NCI-H1105 (cell line): ENCODE measurements around the gene UGGT2.
"Not testable (repeated sequence)": the region's sequence is repeated elsewhere in the genome, so short reads cannot be mapped to it uniquely, and the experiment has no call there.

Experiments
- DNase-seq: peaks from one replicate; lab custom pipeline; 2025; lab: John Stamatoyannopoulos, UW

The UGGT2 gene

GRCh38 chr13:95797016-95797415, 256.2 kb downstream of the UGGT2 start:
- no peak for DNase-seq

GRCh38 chr13:95793781-95794180, 259.4 kb downstream of the UGGT2 start:
- no peak for DNase-seq

GRCh38 chr13:95793018-95793555, 260.1 kb downstream of the UGGT2 start:
- DNase-seq: no peak

- DNase-seq: no peak
Observed at GRCh38 chr13:95791084-95791722, 262.0 kb downstream of the UGGT2 start.

GRCh38 chr13:95789315-95789714, 263.9 kb downstream of the UGGT2 start:
- not testable (repeated sequence) for DNase-seq

GRCh38 chr13:95788100-95788463, 265.1 kb downstream of the UGGT2 start:
- no peak for DNase-seq

GRCh38 chr13:95787356-95788099, 265.7 kb downstream of the UGGT2 start:
- DNase-seq: no peak

- DNase-seq: no peak
Observed at GRCh38 chr13:95784900-95785290, 268.3 kb downstream of the UGGT2 start.

GRCh38 chr13:95784161-95784899, 268.9 kb downstream of the UGGT2 start:
- no peak for DNase-seq

- DNase-seq: no peak
Observed at GRCh38 chr13:95783747-95784146, 269.5 kb downstream of the UGGT2 start.

- not testable (repeated sequence) for DNase-seq
Observed at GRCh38 chr13:95781940-95782339, 271.3 kb downstream of the UGGT2 start.

GRCh38 chr13:95781016-95781415, 272.2 kb downstream of the UGGT2 start:
- DNase-seq: no peak

GRCh38 chr13:95779522-95779921, 273.7 kb downstream of the UGGT2 start:
- DNase-seq: no peak

GRCh38 chr13:95771905-95772304, 281.3 kb downstream of the UGGT2 start:
- no peak for DNase-seq

- DNase-seq: no peak
Observed at GRCh38 chr13:95763601-95764000, 289.6 kb downstream of the UGGT2 start.

GRCh38 chr13:95762626-95763025, 290.6 kb downstream of the UGGT2 start:
- DNase-seq: not testable (repeated sequence)

GRCh38 chr13:95756072-95756471, 297.1 kb downstream of the UGGT2 start:
- DNase-seq: no peak

- DNase-seq: no peak
Observed at GRCh38 chr13:95754069-95754468, 299.1 kb downstream of the UGGT2 start.

- no peak for DNase-seq
Observed at GRCh38 chr13:95752677-95753076, 300.5 kb downstream of the UGGT2 start.
